NB4 (cell line): ENCODE results near the gene AMER2.

Experiments used
- POLR2A ChIP-seq: IDR thresholded peaks from 2 replicates; pipeline ENCODE4 v1.6.1; 2011; ENCODE audit warnings: mild to moderate bottlenecking; ENCODE audit not compliant: insufficient read length; ENCODE audit errors: extremely low read depth
- TF ChIP-seq, protein P1 (sequence below): IDR thresholded peaks from one replicate; pipeline ENCODE4 v1.5.1; 2012; ENCODE audit warnings: low read depth, low read length

DNA sequence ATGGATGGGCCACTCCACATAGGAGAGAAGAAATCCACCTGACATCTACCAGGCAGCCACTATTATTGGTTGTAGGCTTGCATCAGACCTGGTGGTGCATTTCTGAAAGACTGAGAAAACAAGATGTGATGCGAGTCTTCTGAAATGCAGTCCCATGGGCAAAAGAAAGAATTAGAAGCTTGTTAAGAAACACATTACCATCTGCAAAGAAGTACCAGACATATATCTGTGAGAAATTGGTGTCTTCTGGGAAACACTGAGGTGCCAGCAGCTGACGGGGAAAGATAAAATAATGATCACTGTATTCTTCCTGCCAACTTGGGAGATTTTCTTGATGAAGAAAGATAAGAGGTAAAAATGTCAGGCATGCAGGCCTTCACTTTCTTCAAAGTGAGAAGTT, 14.4 kb downstream of the AMER2 start:
- TF ChIP-seq, protein P1, sequence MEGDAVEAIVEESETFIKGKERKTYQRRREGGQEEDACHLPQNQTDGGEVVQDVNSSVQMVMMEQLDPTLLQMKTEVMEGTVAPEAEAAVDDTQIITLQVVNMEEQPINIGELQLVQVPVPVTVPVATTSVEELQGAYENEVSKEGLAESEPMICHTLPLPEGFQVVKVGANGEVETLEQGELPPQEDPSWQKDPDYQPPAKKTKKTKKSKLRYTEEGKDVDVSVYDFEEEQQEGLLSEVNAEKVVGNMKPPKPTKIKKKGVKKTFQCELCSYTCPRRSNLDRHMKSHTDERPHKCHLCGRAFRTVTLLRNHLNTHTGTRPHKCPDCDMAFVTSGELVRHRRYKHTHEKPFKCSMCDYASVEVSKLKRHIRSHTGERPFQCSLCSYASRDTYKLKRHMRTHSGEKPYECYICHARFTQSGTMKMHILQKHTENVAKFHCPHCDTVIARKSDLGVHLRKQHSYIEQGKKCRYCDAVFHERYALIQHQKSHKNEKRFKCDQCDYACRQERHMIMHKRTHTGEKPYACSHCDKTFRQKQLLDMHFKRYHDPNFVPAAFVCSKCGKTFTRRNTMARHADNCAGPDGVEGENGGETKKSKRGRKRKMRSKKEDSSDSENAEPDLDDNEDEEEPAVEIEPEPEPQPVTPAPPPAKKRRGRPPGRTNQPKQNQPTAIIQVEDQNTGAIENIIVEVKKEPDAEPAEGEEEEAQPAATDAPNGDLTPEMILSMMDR = no peak
- TF ChIP-seq POLR2A = no peak
